Fibroblast of gingiva (primary cell): ENCODE results near the gene KRT7.
"Not testable (repeated sequence)": the region's sequence is repeated elsewhere in the genome, so short reads cannot be mapped to it uniquely, and the experiment has no call there.

ENCODE experiments used
- DNase-seq: peaks from one replicate; pipeline ENCODE4 v3.0.0-alpha.2; 2011; ENCODE audit warnings: low read depth

KRT7 gene

GRCh38 chr12:52229836-52230343, 3.2 kb upstream of the KRT7 start:
- DNase-seq = no peak

GRCh38 chr12:52230364-52231281, 2.4 kb upstream of the KRT7 start:
- peak; percentile 64 for DNase-seq

- no peak for DNase-seq
Measured at GRCh38 chr12:52231305-52232202, 1.5 kb upstream of the KRT7 start.

GRCh38 chr12:52232203-52232673, 805 bp upstream of the KRT7 start:
- DNase-seq = no peak

- no peak for DNase-seq
Measured at GRCh38 chr12:52233462-52234207, 592 bp downstream of the KRT7 start.

- DNase-seq = no peak
Measured at GRCh38 chr12:52234223-52234810, 1.3 kb downstream of the KRT7 start.

GRCh38 chr12:52235001-52235764, 2.1 kb downstream of the KRT7 start:
- DNase-seq = peak; percentile 66

GRCh38 chr12:52235822-52236361, 2.8 kb downstream of the KRT7 start:
- no peak for DNase-seq

GRCh38 chr12:52236386-52237050, 3.5 kb downstream of the KRT7 start:
- no peak for DNase-seq

GRCh38 chr12:52238207-52238840, 5.3 kb downstream of the KRT7 start:
- DNase-seq = no peak

GRCh38 chr12:52238916-52239646, 6.0 kb downstream of the KRT7 start:
- DNase-seq = no peak

- DNase-seq = no peak
Measured at GRCh38 chr12:52239767-52240166, 6.7 kb downstream of the KRT7 start.

- DNase-seq = not testable (repeated sequence)
Measured at GRCh38 chr12:52240247-52240646, 7.2 kb downstream of the KRT7 start.

- no peak for DNase-seq
Measured at GRCh38 chr12:52241205-52241842, 8.3 kb downstream of the KRT7 start.

- DNase-seq = no peak
Measured at GRCh38 chr12:52242442-52243258, 9.6 kb downstream of the KRT7 start.

- DNase-seq = peak; percentile 57
Measured at GRCh38 chr12:52243259-52243855, 10.3 kb downstream of the KRT7 start.
